Activated CD8-positive, alpha-beta T cell treated with anti-CD3 and anti-CD28 coated beads, Interleukin-2, amount 10 ng/mL, durations not matched to agents 7 days and 5 days (primary cell): ENCODE measurements around the gene GCC1. TPM values are rescaled to one million over a fixed set of nuclear protein-coding genes. Genes with fewer than 3 reads are reported as not detected.
"Not testable (repeated sequence)": the region's sequence is repeated elsewhere in the genome, so short reads cannot be mapped to it uniquely, and the experiment has no call there.

Experiments
- ATAC-seq: fragments of 150-1000 bp; cut with Tn5 transposase; one replicate; pipeline ENCODE4 v1.10.0; 2021; ENCODE audit warnings: moderate library complexity
- CTCF ChIA-PET: fragments of 350-600 bp; sonication (Branson Sonifier 250); formaldehyde crosslinking; loops from one replicate; lab custom pipeline; 2021; ENCODE audit warnings: antibody characterized with exemption; lab: Charles Lee
- POLR2A ChIA-PET: fragments of 350-600 bp; sonication (Branson Sonifier 250); formaldehyde crosslinking; loops from one replicate; lab custom pipeline; 2021; ENCODE audit warnings: antibody characterized with exemption; lab: Charles Lee
- DNase-seq: peaks from one replicate; pipeline ENCODE4 v3.0.0-alpha.2; 2020
- H3K27ac Mint-ChIP-seq: one replicate; pipeline ENCODE4 v1.8.0; 2021; ENCODE audit warnings: mild to moderate bottlenecking, mixed read lengths
- H3K27me3 Mint-ChIP-seq: one replicate; pipeline ENCODE4 v1.8.0; 2021; ENCODE audit warnings: low read depth, mixed read lengths
- H3K36me3 Mint-ChIP-seq: one replicate; pipeline ENCODE4 v1.8.0; 2021; ENCODE audit warnings: low read depth, mixed read lengths
- H3K4me1 Mint-ChIP-seq: one replicate; pipeline ENCODE4 v1.8.0; 2021; ENCODE audit warnings: low read depth, mixed read lengths
- H3K4me3 Mint-ChIP-seq: one replicate; pipeline ENCODE4 v1.8.0; 2021; ENCODE audit warnings: mild to moderate bottlenecking, mixed read lengths
- H3K9me3 Mint-ChIP-seq: one replicate; pipeline ENCODE4 v1.8.0; 2022; ENCODE audit warnings: mixed read lengths; ENCODE audit not compliant: insufficient read depth
- total RNA-seq, 2 experiments: library from RNA; stranded (reverse); gene quantifications; one replicate each; pipeline ENCODE4 v1.2.3, GENCODE V29; 2021

Gene GCC1
- total RNA-seq, 2 experiments from 2014 or later: 18.0 to 18.6 TPM

GRCh38 chr7:127571741-127572505, 13.5 kb downstream of the GCC1 start:
- no peak overlapping the region for H3K4me3 Mint-ChIP-seq
- ChIA-PET CTCF (no interaction called here), POLR2A (no interaction called here)
- H3K9me3 Mint-ChIP-seq: no peaks in the 10 kb centered on the region
- peaks cover 3% of the 10 kb centered on the region for H3K36me3 Mint-ChIP-seq
- no peak for DNase-seq
- no peaks in the 10 kb centered on the region for H3K27me3 Mint-ChIP-seq
- ATAC-seq: no peak
- H3K4me1 Mint-ChIP-seq: no peaks in the 10 kb centered on the region
- no peak overlapping the region for H3K27ac Mint-ChIP-seq

- H3K4me1 Mint-ChIP-seq, H3K36me3 Mint-ChIP-seq, DNase-seq, H3K9me3 Mint-ChIP-seq, ATAC-seq, CTCF ChIA-PET, H3K27ac Mint-ChIP-seq, POLR2A ChIA-PET, H3K4me3 Mint-ChIP-seq, H3K27me3 Mint-ChIP-seq: not testable (repeated sequence)
Observed at GRCh38 chr7:127568034-127568433, 17.4 kb downstream of the GCC1 start.

GRCh38 chr7:127566242-127566641, 19.2 kb downstream of the GCC1 start:
- no peak overlapping the region for H3K4me3 Mint-ChIP-seq
- no peak for DNase-seq
- H3K27me3 Mint-ChIP-seq: no peaks in the 10 kb centered on the region
- no peak for ATAC-seq
- no peak overlapping the region for H3K27ac Mint-ChIP-seq
- H3K36me3 Mint-ChIP-seq: no peaks in the 10 kb centered on the region
- H3K9me3 Mint-ChIP-seq: no peaks in the 10 kb centered on the region
- no peaks in the 10 kb centered on the region for H3K4me1 Mint-ChIP-seq
- ChIA-PET CTCF (no interaction called here), POLR2A (no interaction called here)

GRCh38 chr7:127557803-127558202, 27.6 kb downstream of the GCC1 start:
- H3K4me3 Mint-ChIP-seq: no peak overlapping the region
- no peak for DNase-seq
- no peaks in the 10 kb centered on the region for H3K4me1 Mint-ChIP-seq
- no peak overlapping the region for H3K27ac Mint-ChIP-seq
- no peaks in the 10 kb centered on the region for H3K36me3 Mint-ChIP-seq
- ChIA-PET POLR2A (no interaction called here), CTCF (no interaction called here)
- peaks cover 2% of the 10 kb centered on the region for H3K27me3 Mint-ChIP-seq
- no peak for ATAC-seq
- no peaks in the 10 kb centered on the region for H3K9me3 Mint-ChIP-seq

GRCh38 chr7:127556404-127556803, 29.0 kb downstream of the GCC1 start:
- Mint-ChIP-seq H3K4me1 (no peaks in the 10 kb centered on the region), H3K27me3 (peaks cover 2% of the 10 kb centered on the region), H3K36me3 (no peaks in the 10 kb centered on the region), H3K4me3 (no peak overlapping the region), H3K27ac (no peak overlapping the region), H3K9me3 (no peaks in the 10 kb centered on the region)
- DNase-seq (no peak), ATAC-seq (no peak)
- ChIA-PET POLR2A (no interaction called here), CTCF (no interaction called here)

- no peak for ATAC-seq
- Mint-ChIP-seq H3K4me1 (no peaks in the 10 kb centered on the region), H3K4me3 (no peak overlapping the region), H3K9me3 (peaks cover 1% of the 10 kb centered on the region), H3K27ac (no peak overlapping the region), H3K27me3 (peaks cover 6% of the 10 kb centered on the region), H3K36me3 (no peaks in the 10 kb centered on the region)
- CTCF ChIA-PET: no interaction called here
- no peak for DNase-seq
- POLR2A ChIA-PET: no interaction called here
Observed at GRCh38 chr7:127551941-127552340, 33.5 kb downstream of the GCC1 start.

- Mint-ChIP-seq H3K27ac (no peak overlapping the region), H3K4me1 (no peaks in the 10 kb centered on the region), H3K36me3 (no peaks in the 10 kb centered on the region), H3K27me3 (peaks cover 10% of the 10 kb centered on the region), H3K4me3 (no peak overlapping the region), H3K9me3 (peaks cover 7% of the 10 kb centered on the region)
- no peak for DNase-seq
- CTCF ChIA-PET: no interaction called here
- no peak for ATAC-seq
- POLR2A ChIA-PET: no interaction called here
Observed at GRCh38 chr7:127550247-127550646, 35.1 kb downstream of the GCC1 start.

- no peak overlapping the region for H3K4me3 Mint-ChIP-seq
- H3K27ac Mint-ChIP-seq: no peak overlapping the region
- peaks cover 8% of the 10 kb centered on the region for H3K27me3 Mint-ChIP-seq
- H3K4me1 Mint-ChIP-seq: no peaks in the 10 kb centered on the region
- DNase-seq: no peak
- ATAC-seq: no peak
- ChIA-PET POLR2A (no interaction called here), CTCF (no interaction called here)
- H3K36me3 Mint-ChIP-seq: no peaks in the 10 kb centered on the region
- H3K9me3 Mint-ChIP-seq: peaks cover 7% of the 10 kb centered on the region
Observed at GRCh38 chr7:127546313-127546712, 39.1 kb downstream of the GCC1 start.

GRCh38 chr7:127541548-127541947, 43.8 kb downstream of the GCC1 start:
- peaks cover 20% of the 10 kb centered on the region for H3K27me3 Mint-ChIP-seq
- no peak overlapping the region for H3K27ac Mint-ChIP-seq
- H3K4me1 Mint-ChIP-seq: no peaks in the 10 kb centered on the region
- no peaks in the 10 kb centered on the region for H3K36me3 Mint-ChIP-seq
- no peak for DNase-seq
- no peak for ATAC-seq
- ChIA-PET POLR2A (no interaction called here), CTCF (no interaction called here)
- H3K9me3 Mint-ChIP-seq: peaks cover 2% of the 10 kb centered on the region
- H3K4me3 Mint-ChIP-seq: no peak overlapping the region

GRCh38 chr7:127540461-127540860, 44.9 kb downstream of the GCC1 start:
- H3K4me1 Mint-ChIP-seq, H3K36me3 Mint-ChIP-seq, H3K9me3 Mint-ChIP-seq, ATAC-seq, POLR2A ChIA-PET, H3K4me3 Mint-ChIP-seq, CTCF ChIA-PET, DNase-seq, H3K27ac Mint-ChIP-seq: not testable (repeated sequence)
- H3K27me3 Mint-ChIP-seq: peaks cover 28% of the 10 kb centered on the region

- ATAC-seq (no peak), DNase-seq (no peak)
- no peaks in the 10 kb centered on the region for H3K4me1 Mint-ChIP-seq
- H3K27me3 Mint-ChIP-seq: peaks cover 30% of the 10 kb centered on the region
- CTCF ChIA-PET: no interaction called here
- H3K9me3 Mint-ChIP-seq: no peaks in the 10 kb centered on the region
- POLR2A ChIA-PET: no interaction called here
- H3K27ac Mint-ChIP-seq: no peak overlapping the region
- H3K36me3 Mint-ChIP-seq: no peaks in the 10 kb centered on the region
- H3K4me3 Mint-ChIP-seq: no peak overlapping the region
Observed at GRCh38 chr7:127539116-127539515, 46.3 kb downstream of the GCC1 start.

GRCh38 chr7:127536741-127537140, 48.7 kb downstream of the GCC1 start:
- Mint-ChIP-seq H3K36me3 (no peaks in the 10 kb centered on the region), H3K27ac (no peak overlapping the region), H3K27me3 (peaks cover 30% of the 10 kb centered on the region), H3K4me1 (no peaks in the 10 kb centered on the region), H3K4me3 (no peak overlapping the region), H3K9me3 (no peaks in the 10 kb centered on the region)
- DNase-seq (no peak), ATAC-seq (no peak)
- ChIA-PET POLR2A (no interaction called here), CTCF (no interaction called here)

- no peaks in the 10 kb centered on the region for H3K9me3 Mint-ChIP-seq
- no peaks in the 10 kb centered on the region for H3K36me3 Mint-ChIP-seq
- H3K4me3 Mint-ChIP-seq: no peak overlapping the region
- ATAC-seq: no peak
- DNase-seq: no peak
- H3K4me1 Mint-ChIP-seq: no peaks in the 10 kb centered on the region
- ChIA-PET CTCF (no interaction called here), POLR2A (no interaction called here)
- peaks cover 30% of the 10 kb centered on the region for H3K27me3 Mint-ChIP-seq
- H3K27ac Mint-ChIP-seq: no peak overlapping the region
Observed at GRCh38 chr7:127536394-127536691, 49.1 kb downstream of the GCC1 start.
